NCI-H526 treated with DMSO at 0.1 percent for 48 hours (cell line): ENCODE measurements around the gene MORN4.
"Not testable (repeated sequence)": the region's sequence is repeated elsewhere in the genome, so short reads cannot be mapped to it uniquely, and the experiment has no call there.

ENCODE experiments used
- DNase-seq: peaks from one replicate; lab custom pipeline; 2025; lab: John Stamatoyannopoulos, UW

The MORN4 gene

GRCh38 chr10:97596101-97597082 is 36.9 kb downstream of the MORN4 start:
- DNase-seq = no peak

GRCh38 chr10:97593421-97593820 is 39.9 kb downstream of the MORN4 start:
- no peak for DNase-seq

GRCh38 chr10:97590748-97591495 is 42.4 kb downstream of the MORN4 start:
- no peak for DNase-seq

- DNase-seq = no peak
Measured at GRCh38 chr10:97590082-97590747, 43.1 kb downstream of the MORN4 start.

- DNase-seq = no peak
Measured at GRCh38 chr10:97589479-97589878, 43.8 kb downstream of the MORN4 start, which contains the start of gene C10orf62. TSS of gene C10orf62 (plus strand) at chr10:97589721. CDS start at chr10:97589898, 177 bp downstream.

GRCh38 chr10:97587183-97587582 is 46.1 kb downstream of the MORN4 start:
- DNase-seq = no peak

DNA sequence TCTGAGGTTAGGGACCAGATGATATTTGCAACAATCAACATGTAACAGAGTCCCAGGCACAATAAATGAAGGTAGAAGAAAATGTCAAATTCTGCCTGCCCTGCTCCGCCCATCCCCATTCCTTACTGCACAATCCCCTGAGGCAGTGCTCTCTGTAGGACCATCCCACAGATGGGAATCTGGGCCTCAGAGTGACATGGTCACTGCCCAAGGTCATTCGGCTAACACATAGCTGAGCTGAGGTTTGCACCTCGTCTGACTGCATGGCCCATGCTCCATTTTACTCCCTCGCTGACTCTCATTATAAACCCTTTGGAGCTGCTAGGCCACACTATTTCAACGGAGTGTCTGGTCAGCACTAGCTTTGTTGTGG is 47.9 kb downstream of the MORN4 start:
- no peak for DNase-seq

DNA sequence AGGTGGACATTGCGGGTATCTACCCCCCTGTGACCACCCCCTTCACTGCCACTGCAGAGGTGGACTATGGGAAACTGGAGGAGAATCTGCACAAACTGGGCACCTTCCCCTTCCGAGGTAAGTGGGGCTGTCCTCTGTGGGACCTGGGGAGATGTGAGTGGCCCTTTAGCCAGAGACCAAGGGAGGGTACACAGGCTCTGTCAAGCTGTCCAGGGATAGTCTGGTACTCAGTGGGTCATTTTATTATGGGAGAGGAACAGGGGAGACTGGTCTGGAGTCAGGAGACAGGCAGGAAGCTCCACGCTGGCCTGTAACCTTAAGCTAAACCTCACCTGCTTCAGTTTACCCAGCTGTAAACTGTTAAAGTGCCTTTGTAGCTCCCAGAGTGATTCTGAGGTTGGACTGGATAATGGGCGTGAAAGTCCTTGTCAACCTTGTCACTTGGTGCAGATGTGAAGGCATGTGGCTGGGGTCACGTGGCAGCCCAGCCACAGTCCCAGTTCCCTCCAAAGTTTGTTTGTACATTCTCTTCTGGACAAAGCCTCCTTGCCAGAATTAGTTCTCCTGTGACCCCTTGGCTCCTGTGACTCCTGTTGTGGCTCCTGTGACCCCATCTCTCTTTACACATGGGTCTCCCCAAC is 48.4 kb downstream of the MORN4 start:
- no peak for DNase-seq

GRCh38 chr10:97584060-97584797 is 49.1 kb downstream of the MORN4 start, which contains the start of gene HOGA1:
TSS of gene HOGA1 (plus strand) at chr10:97584389. CDS start at chr10:97584704, 315 bp downstream.
- no peak for DNase-seq

DNA sequence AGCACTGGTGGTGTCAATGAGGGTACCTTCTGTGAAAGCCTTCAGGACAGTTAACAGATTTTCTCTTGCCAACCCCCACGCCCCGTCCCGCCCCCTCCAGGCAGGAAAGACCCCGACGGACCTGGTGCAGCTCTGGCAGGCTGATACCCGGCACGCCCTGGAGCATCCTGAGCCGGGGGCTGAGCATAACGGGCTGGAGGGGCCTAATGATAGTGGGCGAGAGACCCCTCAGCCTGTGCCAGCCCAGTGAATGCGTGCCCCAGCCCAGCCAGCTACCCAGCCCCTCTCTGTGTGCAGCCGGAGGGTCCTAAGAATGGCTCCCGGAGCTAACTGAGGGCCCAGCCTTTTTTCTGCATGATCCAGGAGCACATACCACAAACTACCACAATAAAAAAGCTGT is 49.8 kb downstream of the MORN4 start:
- DNase-seq = no peak

DNA sequence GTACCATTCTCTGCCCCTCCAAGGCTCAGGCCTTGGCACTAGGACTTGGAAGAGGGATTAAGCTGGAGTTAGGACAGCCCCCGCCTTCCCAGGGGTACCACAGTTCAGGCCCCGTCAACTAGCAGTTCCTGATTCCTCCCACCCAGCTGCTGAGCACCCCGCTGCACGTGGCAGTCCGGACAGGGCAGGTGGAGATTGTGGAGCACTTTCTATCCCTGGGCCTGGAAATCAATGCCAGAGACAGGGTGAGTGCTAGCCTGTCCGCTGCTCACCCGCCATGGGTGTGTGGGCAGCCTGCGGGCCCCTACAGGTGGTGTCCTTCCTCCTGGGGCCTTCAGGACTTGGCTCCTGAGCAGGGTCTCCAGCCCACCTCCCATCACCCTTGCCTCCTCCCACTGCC is 51.1 kb downstream of the MORN4 start:
- DNase-seq = no peak

DNA sequence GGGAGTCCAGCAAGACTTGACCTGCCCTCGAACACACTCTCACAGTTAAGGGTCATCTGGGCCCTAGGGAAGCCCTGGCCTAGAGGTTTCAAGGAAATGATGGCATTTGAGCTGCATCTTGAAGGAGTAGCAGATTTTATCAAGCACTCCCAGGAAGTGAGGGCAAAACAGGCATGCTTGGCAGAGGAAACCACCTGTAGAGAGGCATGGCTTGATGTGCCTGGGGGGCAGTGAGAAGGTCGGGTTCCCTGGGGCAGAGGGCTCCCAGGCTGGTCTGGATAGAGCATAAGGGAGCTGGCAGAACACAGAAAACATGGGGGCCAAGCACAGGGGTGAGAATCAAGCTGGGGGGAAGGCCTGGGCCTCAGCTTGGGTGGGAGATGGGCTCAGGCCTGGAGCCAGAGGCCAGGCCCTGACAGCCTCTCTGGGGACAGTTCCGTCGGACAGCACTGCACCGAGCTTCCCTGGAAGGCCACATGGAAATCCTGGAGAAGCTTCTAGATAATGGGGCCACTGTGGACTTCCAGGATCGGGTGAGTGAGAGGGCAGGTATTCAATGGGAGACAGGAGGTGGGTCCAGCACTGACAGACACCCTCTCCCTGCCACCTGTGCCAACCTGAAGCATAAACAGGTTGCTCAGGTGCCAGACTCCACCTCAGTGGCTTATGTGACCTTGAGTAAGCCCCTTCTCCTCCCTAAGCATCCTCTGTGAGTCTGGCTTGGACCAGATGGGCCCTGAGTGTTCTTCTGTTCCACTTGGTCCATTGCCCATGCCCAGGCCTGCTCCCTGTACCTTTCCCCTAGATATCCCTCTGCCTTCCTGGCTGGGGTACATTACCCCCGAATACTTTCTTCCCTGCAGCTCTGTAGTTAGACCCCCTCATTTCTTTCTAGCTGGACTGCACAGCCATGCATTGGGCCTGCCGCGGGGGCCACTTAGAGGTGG is 52.6 kb downstream of the MORN4 start:
- DNase-seq = no peak

DNA sequence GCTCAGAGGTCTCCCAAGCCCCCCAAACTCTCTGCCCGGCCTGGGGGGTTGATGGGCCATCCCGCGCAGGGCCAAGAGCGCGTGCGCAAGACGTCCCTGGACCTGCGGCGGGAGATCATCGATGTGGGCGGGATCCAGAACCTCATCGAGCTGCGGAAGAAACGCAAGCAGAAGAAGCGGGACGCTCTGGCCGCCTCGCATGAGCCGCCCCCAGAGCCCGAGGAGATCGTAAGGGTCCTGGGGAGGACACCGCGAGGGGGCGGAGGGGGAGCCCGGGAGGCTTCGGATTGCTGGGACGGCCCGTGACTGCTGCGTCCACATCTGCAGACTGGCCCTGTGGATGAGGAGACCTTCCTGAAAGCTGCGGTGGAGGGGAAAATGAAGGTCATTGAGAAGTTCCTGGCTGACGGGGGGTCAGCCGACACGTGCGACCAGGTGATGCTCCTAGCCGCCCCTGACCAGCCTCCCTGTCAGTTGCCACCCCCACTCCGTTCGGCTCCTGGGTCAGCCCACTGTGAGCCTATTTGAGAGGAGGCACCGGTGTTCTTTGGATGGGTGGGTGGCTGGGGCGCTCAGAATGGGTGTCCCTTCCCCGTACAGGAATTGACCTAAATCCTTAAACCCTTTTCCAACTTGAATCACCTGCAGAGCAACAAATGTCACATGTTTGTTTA is 55.0 kb downstream of the MORN4 start:
- no peak for DNase-seq

DNA sequence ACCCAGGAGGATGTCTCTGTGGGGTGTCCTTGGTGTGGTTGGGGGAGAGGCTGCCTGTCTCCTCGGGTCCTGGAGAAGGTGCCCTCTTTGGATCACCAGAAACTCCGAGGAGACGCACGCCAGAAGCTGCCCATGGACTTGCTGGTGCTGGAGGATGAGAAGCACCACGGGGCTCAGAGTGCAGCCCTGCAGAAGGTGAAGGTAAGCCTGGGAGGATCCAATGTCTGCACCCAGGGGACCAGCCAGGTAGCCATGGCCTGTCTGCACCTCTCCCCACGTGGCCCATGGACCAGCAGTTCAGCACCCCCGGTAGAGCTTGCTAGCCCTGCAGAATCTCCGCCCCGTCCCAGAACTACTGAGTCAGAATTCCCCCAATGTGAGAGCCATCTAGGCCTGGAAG is 55.6 kb downstream of the MORN4 start:
- DNase-seq = no peak

GRCh38 chr10:97576487-97576886 is 56.8 kb downstream of the MORN4 start:
- not testable (repeated sequence) for DNase-seq

- DNase-seq = no peak
Measured at GRCh38 chr10:97575127-97575668, 58.1 kb downstream of the MORN4 start.

DNA sequence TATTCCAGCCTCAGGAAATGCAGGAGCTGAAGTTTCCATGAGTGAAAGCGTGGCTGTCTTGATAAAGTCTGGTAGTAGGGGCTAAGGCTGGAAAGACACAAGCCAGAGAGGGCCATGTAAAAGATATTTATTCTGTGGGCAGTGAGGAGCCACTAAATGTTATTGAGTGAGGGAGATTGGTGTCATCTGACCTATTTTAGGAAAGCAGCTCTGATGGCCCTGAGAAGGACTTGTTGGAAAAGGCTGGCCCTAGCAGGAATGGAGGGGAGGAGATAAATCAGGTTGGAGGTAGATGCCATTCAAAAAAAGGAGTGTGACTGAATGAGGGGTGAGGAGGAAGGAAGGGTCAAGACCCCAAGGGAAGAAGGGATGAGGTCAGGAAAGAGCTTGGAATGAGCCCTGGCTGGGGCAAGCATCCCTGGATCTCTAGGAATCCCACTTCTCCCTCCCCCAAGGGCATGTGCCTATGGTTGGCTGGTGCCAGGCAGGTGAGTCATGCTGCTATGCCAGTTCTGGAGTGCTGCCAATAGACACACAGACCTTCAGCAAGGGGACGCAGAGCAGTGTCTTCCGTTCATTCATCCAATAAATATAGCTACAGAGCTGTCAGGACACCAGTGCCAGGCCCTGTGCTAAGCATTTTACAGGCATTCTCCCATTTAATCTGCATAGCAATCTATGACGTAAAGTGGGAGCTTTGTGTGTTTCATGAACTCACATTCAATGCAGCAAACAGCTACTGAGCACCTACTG is 58.8 kb downstream of the MORN4 start:
- DNase-seq = no peak

GRCh38 chr10:97573672-97574071 is 59.6 kb downstream of the MORN4 start:
- DNase-seq = no peak
